H9 (cell line): ENCODE measurements around the gene IFI44. TPM values are rescaled to one million over a fixed set of nuclear protein-coding genes. Genes with fewer than 3 reads are reported as not detected.

Experiments used
- DNase-seq: peaks from one replicate; pipeline ENCODE4 v3.0.0-alpha.2; 2017
- H2AFZ ChIP-seq: one replicate; pipeline ENCODE4 v1.6.1; 2013; ENCODE audit warnings: mild to moderate bottlenecking, low read length, control low read depth, moderate library complexity
- H2AK5ac ChIP-seq: 2 replicates; pipeline ENCODE4 v1.6.1; 2013; ENCODE audit warnings: low read length, control low read depth, mixed read lengths; ENCODE audit not compliant: insufficient read length
- H2BK120ac ChIP-seq: one replicate; pipeline ENCODE4 v1.6.1; 2013; ENCODE audit warnings: low read depth, mild to moderate bottlenecking, low read length, control low read depth, inconsistent platforms; ENCODE audit not compliant: poor library complexity, severe bottlenecking
- H2BK12ac ChIP-seq: 2 replicates; pipeline ENCODE4 v1.6.1; 2013; ENCODE audit warnings: low read length, control low read depth, mixed read lengths, low read depth; ENCODE audit not compliant: insufficient read length
- H2BK15ac ChIP-seq: 2 replicates; pipeline ENCODE4 v1.6.1; 2013; ENCODE audit warnings: low read depth, low read length, control low read depth
- H2BK20ac ChIP-seq: one replicate; pipeline ENCODE4 v1.6.1; 2013; ENCODE audit warnings: low read depth, mild to moderate bottlenecking, low read length, control low read depth, inconsistent platforms; ENCODE audit not compliant: poor library complexity, severe bottlenecking
- H2BK5ac ChIP-seq: 2 replicates; pipeline ENCODE4 v1.6.1; 2013; ENCODE audit warnings: low read length, control low read depth, mixed read lengths; ENCODE audit not compliant: insufficient read length
- H3K14ac ChIP-seq: 2 replicates; pipeline ENCODE4 v1.6.1; 2013; ENCODE audit warnings: low read length, control low read depth; ENCODE audit not compliant: insufficient read depth
- H3K18ac ChIP-seq: 2 replicates; pipeline ENCODE4 v1.6.1; 2013; ENCODE audit warnings: low read depth, mild to moderate bottlenecking, mixed read lengths, low read length, control low read depth; ENCODE audit not compliant: insufficient read length
- H3K23ac ChIP-seq: 2 replicates; pipeline ENCODE4 v1.6.1; 2013; ENCODE audit warnings: low read length, control low read depth, mixed read lengths, low read depth; ENCODE audit not compliant: insufficient read length
- H3K23me2 ChIP-seq: 2 replicates; pipeline ENCODE4 v1.6.1; 2013; ENCODE audit warnings: low read depth, mild to moderate bottlenecking, mixed read lengths, low read length, control low read depth; ENCODE audit not compliant: insufficient read length, poor library complexity, severe bottlenecking
- H3K27ac ChIP-seq: 2 replicates; pipeline ENCODE4 v1.5.1; 2013; ENCODE audit warnings: low read length, control low read depth, mixed read lengths, low read depth; ENCODE audit not compliant: insufficient read length
- H3K27me3 ChIP-seq: 2 replicates; pipeline ENCODE4 v1.6.1; 2013; ENCODE audit warnings: low read length, control low read depth, inconsistent platforms; ENCODE audit not compliant: insufficient read depth
- H3K4ac ChIP-seq: 2 replicates; pipeline ENCODE4 v1.6.1; 2013; ENCODE audit warnings: low read depth, mild to moderate bottlenecking, control low read depth, inconsistent platforms, low read length, moderate library complexity
- H3K4me1 ChIP-seq: 2 replicates; pipeline ENCODE4 v1.6.1; 2013; ENCODE audit warnings: low read length, control low read depth, inconsistent platforms; ENCODE audit not compliant: insufficient read depth
- H3K4me2 ChIP-seq: 2 replicates; pipeline ENCODE4 v1.6.1; 2013; ENCODE audit warnings: low read length, control low read depth, mixed read lengths; ENCODE audit not compliant: insufficient read length, insufficient read depth
- H3K56ac ChIP-seq: 2 replicates; pipeline ENCODE4 v1.6.1; 2013; ENCODE audit warnings: low read depth, mild to moderate bottlenecking, mixed read lengths, low read length, control low read depth; ENCODE audit not compliant: insufficient read length
- H3K79me1 ChIP-seq: 2 replicates; pipeline ENCODE4 v1.6.1; 2013; ENCODE audit warnings: low read depth, mild to moderate bottlenecking, moderate library complexity, low read length, control low read depth, inconsistent platforms; ENCODE audit not compliant: insufficient read depth, poor library complexity, severe bottlenecking
- H3K79me2 ChIP-seq: 2 replicates; pipeline ENCODE4 v1.6.1; 2013; ENCODE audit warnings: low read length, control low read depth, inconsistent platforms; ENCODE audit not compliant: insufficient read depth
- H3K9ac ChIP-seq: 2 replicates; pipeline ENCODE4 v1.6.1; 2013; ENCODE audit warnings: low read length, control low read depth, mixed read lengths; ENCODE audit not compliant: insufficient read length; ENCODE audit errors: extremely low read depth
- H3K9me3 ChIP-seq: one replicate; pipeline ENCODE4 v1.6.1; 2013; ENCODE audit warnings: low read depth, low read length, inconsistent platforms; ENCODE audit not compliant: control insufficient read depth
- H3T11ph ChIP-seq: one replicate; pipeline ENCODE4 v1.6.1; 2013; ENCODE audit warnings: mild to moderate bottlenecking, low read length, control low read depth, inconsistent platforms
- H4K20me1 ChIP-seq: one replicate; pipeline ENCODE4 v1.6.1; 2013; ENCODE audit not compliant: control insufficient read depth, insufficient read length, insufficient read depth
- H4K5ac ChIP-seq: 2 replicates; pipeline ENCODE4 v1.6.1; 2013; ENCODE audit warnings: low read depth, mild to moderate bottlenecking, mixed read lengths, low read length, control low read depth; ENCODE audit not compliant: insufficient read length
- H4K8ac ChIP-seq: replicated peaks from 2 replicates; pipeline ENCODE4 v1.6.1; 2013; ENCODE audit warnings: low read length, control low read depth, mixed read lengths, low read depth; ENCODE audit not compliant: insufficient read length
- H4K91ac ChIP-seq: 2 replicates; pipeline ENCODE4 v1.6.1; 2013; ENCODE audit warnings: low read depth, mild to moderate bottlenecking, moderate library complexity, mixed read lengths, low read length, control low read depth; ENCODE audit not compliant: insufficient read length
- H3K27ac Mint-ChIP-seq, 3 experiments: 2 replicates in 2 of 3; 3 replicates in 1 of 3; pipeline ENCODE4 v1.8.0; 2020 to 2021; ENCODE audit warnings: mixed read lengths in 3 of 3, mild to moderate bottlenecking in 1 of 3, moderate library complexity in 1 of 3
- H3K27me3 Mint-ChIP-seq: 2 replicates; pipeline ENCODE4 v1.8.0; 2021; ENCODE audit warnings: low read depth, mild to moderate bottlenecking, moderate library complexity, mixed read lengths
- H3K36me3 Mint-ChIP-seq, 3 experiments: 2 replicates in 2 of 3; 3 replicates in 1 of 3; pipeline ENCODE4 v1.8.0; 2020 to 2021; ENCODE audit warnings: low read depth in 3 of 3, mixed read lengths in 3 of 3; ENCODE audit not compliant: insufficient read depth in 1 of 3
- H3K4me1 Mint-ChIP-seq, 2 experiments: 2 replicates each; pipeline ENCODE4 v1.8.0; 2020; ENCODE audit warnings: mixed read lengths in 2 of 2
- H3K4me3 Mint-ChIP-seq, 2 experiments: 2 replicates in 1 of 2; 3 replicates in 1 of 2; pipeline ENCODE4 v1.8.0; 2020 to 2021; ENCODE audit warnings: mild to moderate bottlenecking in 2 of 2, mixed read lengths in 2 of 2, moderate library complexity in 1 of 2
- H3K9me3 Mint-ChIP-seq, 2 experiments: 2 replicates in 1 of 2; 3 replicates in 1 of 2; pipeline ENCODE4 v1.8.0; 2020; ENCODE audit warnings: mild to moderate bottlenecking in 2 of 2, mixed read lengths in 2 of 2, moderate library complexity in 1 of 2
- CTCF ChIP-seq: fragments of 200-600 bp; sonication (generic); conservative IDR thresholded peaks from 3 replicates; pipeline ENCODE4 v1.8.0; 2021; ENCODE audit warnings: antibody characterized with exemption, mild to moderate bottlenecking
- WGBS: extraction: QIAGEN DNeasy Blood & Tissue Kit; methylation state at CpG from one replicate; pipeline ENCODE4 v1.1.7; 2013; ENCODE audit warnings: missing lambda C conversion rate, low lambda C conversion rate, mixed read lengths; ENCODE audit not compliant: insufficient read length; ENCODE audit errors: extremely low coverage; 5-methylcytosine and 5-hydroxymethylcytosine counted together
- total RNA-seq: library from RNA; stranded (reverse); gene quantifications from 2 replicates; pipeline ENCODE4 v1.2.1, GENCODE V29; 2021

IFI44 gene
- total RNA-seq, 1 experiment from 2014 or later, result not detected

DNA sequence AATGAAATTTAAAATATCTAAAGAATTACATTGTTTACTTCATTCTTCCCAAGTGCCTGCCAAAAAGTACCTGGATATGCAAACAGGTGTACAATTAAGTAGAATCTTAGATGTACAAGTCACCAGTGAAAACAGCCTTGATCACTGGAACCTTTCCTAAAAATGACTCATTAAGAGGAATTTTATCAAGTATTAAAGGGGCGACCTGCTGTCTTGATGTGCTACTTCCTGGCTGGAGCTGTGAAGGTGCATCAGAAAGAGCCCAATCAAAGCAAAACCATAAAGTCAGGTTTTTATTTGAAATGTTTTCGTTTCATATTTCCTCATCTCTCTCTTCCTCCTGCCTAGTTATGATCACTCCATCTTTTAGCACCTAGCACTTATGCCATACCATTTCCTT, 33.4 kb downstream of the IFI44 start:
- no peak overlapping the region for H4K8ac ChIP-seq
- H3K79me2 ChIP-seq, result no peaks in the 10 kb centered on the region
- H3K27me3 ChIP-seq, result no peaks in the 10 kb centered on the region
- no peaks in the 10 kb centered on the region for H3K9me3 ChIP-seq
- Mint-ChIP-seq H3K4me1 (no peaks in the 10 kb centered on the region), H3K4me3 (no peak overlapping the region), H3K36me3 (no peaks in the 10 kb centered on the region), H3K27ac (no peak overlapping the region), H3K9me3 (no peaks in the 10 kb centered on the region; a peak in 1 of 5 replicates), H3K27me3 (no peaks in the 10 kb centered on the region)
- H3K23ac ChIP-seq, result no peak overlapping the region
- no peak for DNase-seq
- H2BK20ac ChIP-seq, result no peak overlapping the region
- H2AFZ ChIP-seq, result no peak overlapping the region
- H2BK15ac ChIP-seq, result no peak overlapping the region
- H3T11ph ChIP-seq, result no peak overlapping the region
- no peak overlapping the region for H3K14ac ChIP-seq
- H3K56ac ChIP-seq, result no peak overlapping the region
- no peak overlapping the region for H2BK120ac ChIP-seq
- no peak overlapping the region for H4K91ac ChIP-seq
- H3K4me2 ChIP-seq, result no peak overlapping the region
- H3K79me1 ChIP-seq, result no peaks in the 10 kb centered on the region
- no peaks in the 10 kb centered on the region for H3K23me2 ChIP-seq
- no peak overlapping the region for H3K18ac ChIP-seq
- H4K5ac ChIP-seq, result no peak overlapping the region
- no peak overlapping the region for H3K27ac ChIP-seq
- no CpG with 5 or more reads among the region's 2 CpGs for WGBS
- no peak for TF ChIP-seq CTCF
- no peaks in the 10 kb centered on the region for H4K20me1 ChIP-seq
- no peak overlapping the region for H3K9ac ChIP-seq
- H3K4ac ChIP-seq, result no peak overlapping the region
- no peak overlapping the region for H2BK12ac ChIP-seq
- H2BK5ac ChIP-seq, result no peak overlapping the region
- H3K4me1 ChIP-seq, result no peaks in the 10 kb centered on the region
- H2AK5ac ChIP-seq, result no peak overlapping the region
